Astrocyte (in vitro differentiated cells and primary cell): Measurements from ENCODE around the gene TSPAN4. TPM values are rescaled to one million over a fixed set of nuclear protein-coding genes. Genes with fewer than 3 reads are reported as not detected.
A peak's percentile ranks its signal among the peaks of the same experiment; 100 is the strongest.

Source experiments
- DNase-seq: peaks from one replicate; pipeline ENCODE4 v3.0.0-alpha.2; 2010; ENCODE audit warnings: low read depth
- FAIRE-seq: peaks from 2 replicates; lab custom pipeline; 2011; peaks lifted over from hg19 to GRCh38; lab: Jason Lieb, UNC
- H2AFZ ChIP-seq: 2 replicates; pipeline ENCODE4 v1.6.0; 2012; ENCODE audit warnings: low read depth, low read length, inconsistent platforms
- H3K27ac ChIP-seq: 2 replicates; pipeline ENCODE4 v1.5.1; 2011; ENCODE audit warnings: low read depth, low read length, inconsistent platforms
- H3K27me3 ChIP-seq: 2 replicates; pipeline ENCODE4 v1.6.0; 2011; ENCODE audit warnings: low read length, inconsistent platforms; ENCODE audit not compliant: insufficient read depth
- H3K36me3 ChIP-seq: 2 replicates; pipeline ENCODE4 v1.5.1; 2011; ENCODE audit warnings: low read length, inconsistent platforms; ENCODE audit not compliant: insufficient read depth
- H3K4me1 ChIP-seq: 2 replicates; pipeline ENCODE4 v1.5.1; 2011; ENCODE audit warnings: low read length, inconsistent platforms; ENCODE audit not compliant: insufficient read depth
- H3K4me2 ChIP-seq: 2 replicates; pipeline ENCODE4 v1.6.0; 2012; ENCODE audit warnings: low read length, inconsistent platforms
- H3K4me3 ChIP-seq: 2 replicates; pipeline ENCODE4 v1.5.1; 2011; ENCODE audit warnings: low read depth, mild to moderate bottlenecking, low read length, inconsistent platforms; ENCODE audit not compliant: insufficient read depth
- H3K79me2 ChIP-seq: 2 replicates; pipeline ENCODE4 v1.6.0; 2012; ENCODE audit warnings: mild to moderate bottlenecking, low read length, inconsistent platforms; ENCODE audit not compliant: insufficient read depth
- H3K9ac ChIP-seq: 2 replicates; pipeline ENCODE4 v1.6.0; 2012; ENCODE audit warnings: mild to moderate bottlenecking, low read length, inconsistent platforms
- H3K9me3 ChIP-seq: 2 replicates; pipeline ENCODE4 v1.5.1; 2012; ENCODE audit warnings: low read depth, mild to moderate bottlenecking, low read length, inconsistent platforms; ENCODE audit not compliant: insufficient read depth
- H4K20me1 ChIP-seq: 2 replicates; pipeline ENCODE4 v1.6.0; 2012; ENCODE audit warnings: low read length, inconsistent platforms; ENCODE audit not compliant: insufficient read depth
- H3K27ac Mint-ChIP-seq: one replicate; pipeline ENCODE4 v1.8.0; 2021; ENCODE audit warnings: mild to moderate bottlenecking, mixed read lengths; ENCODE audit not compliant: unreplicated experiment
- H3K27me3 Mint-ChIP-seq: one replicate; pipeline ENCODE4 v1.8.0; 2021; ENCODE audit warnings: low read depth, mixed read lengths; ENCODE audit not compliant: unreplicated experiment
- H3K36me3 Mint-ChIP-seq: one replicate; pipeline ENCODE4 v1.8.0; 2021; ENCODE audit warnings: low read depth, mixed read lengths; ENCODE audit not compliant: unreplicated experiment
- H3K4me1 Mint-ChIP-seq: one replicate; pipeline ENCODE4 v1.8.0; 2021; ENCODE audit warnings: low read depth, mixed read lengths; ENCODE audit not compliant: unreplicated experiment
- H3K4me3 Mint-ChIP-seq: one replicate; pipeline ENCODE4 v1.8.0; 2021; ENCODE audit warnings: mild to moderate bottlenecking, moderate library complexity, mixed read lengths; ENCODE audit not compliant: unreplicated experiment
- H3K9me3 Mint-ChIP-seq: one replicate; pipeline ENCODE4 v1.8.0; 2021; ENCODE audit warnings: mild to moderate bottlenecking, mixed read lengths; ENCODE audit not compliant: unreplicated experiment
- EZH2 ChIP-seq: IDR thresholded peaks from 2 replicates; pipeline ENCODE4 v1.6.1; 2012; ENCODE audit warnings: mild to moderate bottlenecking, low read length, inconsistent platforms; ENCODE audit not compliant: insufficient read depth
- total RNA-seq: library from RNA; stranded (reverse); gene quantifications from 2 replicates; pipeline ENCODE4 v1.2.1, GENCODE V29; 2021
- TF ChIP-seq, protein P1 (sequence below): IDR thresholded peaks from 2 replicates; pipeline ENCODE4 v1.5.1; 2011; ENCODE audit warnings: low read depth, mild to moderate bottlenecking, inconsistent platforms, low read length, moderate library complexity; ENCODE audit not compliant: insufficient read depth

The TSPAN4 gene
- total RNA-seq, 1 donor from 2014 or later = 69.5 TPM

- Histone ChIP-seq H3K79me2 (peaks cover 35% of the 10 kb centered on the region), H3K4me3 (peak overlapping the region; percentile 57), H3K4me2 (peak overlapping the region; percentile 93), H4K20me1 (peaks cover 20% of the 10 kb centered on the region), H3K9ac (peak overlapping the region; percentile 71), H3K27ac (no peak overlapping the region), H3K9me3 (no peaks in the 10 kb centered on the region), H3K4me1 (peaks cover 26% of the 10 kb centered on the region), H2AFZ (peak overlapping the region; percentile 2), H3K36me3 (no peaks in the 10 kb centered on the region), H3K27me3 (no peaks in the 10 kb centered on the region)
- DNase-seq (no peak), FAIRE-seq (no peak)
- H3K4me1 Mint-ChIP-seq = no peaks in the 10 kb centered on the region
- H3K9me3 Mint-ChIP-seq = no peaks in the 10 kb centered on the region
- TF ChIP-seq, protein P1, sequence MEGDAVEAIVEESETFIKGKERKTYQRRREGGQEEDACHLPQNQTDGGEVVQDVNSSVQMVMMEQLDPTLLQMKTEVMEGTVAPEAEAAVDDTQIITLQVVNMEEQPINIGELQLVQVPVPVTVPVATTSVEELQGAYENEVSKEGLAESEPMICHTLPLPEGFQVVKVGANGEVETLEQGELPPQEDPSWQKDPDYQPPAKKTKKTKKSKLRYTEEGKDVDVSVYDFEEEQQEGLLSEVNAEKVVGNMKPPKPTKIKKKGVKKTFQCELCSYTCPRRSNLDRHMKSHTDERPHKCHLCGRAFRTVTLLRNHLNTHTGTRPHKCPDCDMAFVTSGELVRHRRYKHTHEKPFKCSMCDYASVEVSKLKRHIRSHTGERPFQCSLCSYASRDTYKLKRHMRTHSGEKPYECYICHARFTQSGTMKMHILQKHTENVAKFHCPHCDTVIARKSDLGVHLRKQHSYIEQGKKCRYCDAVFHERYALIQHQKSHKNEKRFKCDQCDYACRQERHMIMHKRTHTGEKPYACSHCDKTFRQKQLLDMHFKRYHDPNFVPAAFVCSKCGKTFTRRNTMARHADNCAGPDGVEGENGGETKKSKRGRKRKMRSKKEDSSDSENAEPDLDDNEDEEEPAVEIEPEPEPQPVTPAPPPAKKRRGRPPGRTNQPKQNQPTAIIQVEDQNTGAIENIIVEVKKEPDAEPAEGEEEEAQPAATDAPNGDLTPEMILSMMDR = no peak
- no peak for TF ChIP-seq EZH2
- H3K4me3 Mint-ChIP-seq = peak overlapping the region; percentile 79
- no peaks in the 10 kb centered on the region for H3K36me3 Mint-ChIP-seq
- no peaks in the 10 kb centered on the region for H3K27me3 Mint-ChIP-seq
- H3K27ac Mint-ChIP-seq = no peak overlapping the region
These were observed 38.7 kb upstream of the TSPAN4 start for GRCh38 chr11:803770-804598.

GRCh38 chr11:804599-804964 is 38.1 kb upstream of the TSPAN4 start:
- Histone ChIP-seq H3K4me1 (peaks cover 26% of the 10 kb centered on the region), H3K9ac (peak overlapping the region; percentile 71), H3K9me3 (no peaks in the 10 kb centered on the region), H2AFZ (peak overlapping the region; percentile 2), H4K20me1 (peaks cover 14% of the 10 kb centered on the region), H3K79me2 (peaks cover 39% of the 10 kb centered on the region), H3K27ac (peak overlapping the region; percentile 6), H3K4me2 (peak overlapping the region; percentile 93), H3K4me3 (peak overlapping the region; percentile 57), H3K36me3 (no peaks in the 10 kb centered on the region), H3K27me3 (no peaks in the 10 kb centered on the region)
- H3K4me1 Mint-ChIP-seq = no peaks in the 10 kb centered on the region
- H3K27me3 Mint-ChIP-seq = no peaks in the 10 kb centered on the region
- TF ChIP-seq, protein P1 = no peak
- no peak for TF ChIP-seq EZH2
- H3K27ac Mint-ChIP-seq = no peak overlapping the region
- DNase-seq (no peak), FAIRE-seq (no peak)
- H3K4me3 Mint-ChIP-seq = peak overlapping the region; percentile 79
- no peaks in the 10 kb centered on the region for H3K36me3 Mint-ChIP-seq
- H3K9me3 Mint-ChIP-seq = no peaks in the 10 kb centered on the region
